GM23338 (cell line): ENCODE measurements around the gene LDLRAD2. TPM values are rescaled to one million over a fixed set of nuclear protein-coding genes. Genes with fewer than 3 reads are reported as not detected.

Experiments
- ATAC-seq: fragments of 200-7000 bp; cut with Tn5 transposase; 3 replicates; pipeline ENCODE4 v1.9.1; 2020
- DNase-seq: peaks from one replicate; pipeline ENCODE4 v3.0.0-alpha.2; 2015; ENCODE audit warnings: low spot score
- H2AFZ ChIP-seq: fragments of 200-600 bp; sonication (generic); 2 replicates; pipeline ENCODE4 v1.8.0; 2016; ENCODE audit warnings: antibody characterized with exemption, mild to moderate bottlenecking, moderate library complexity
- H3F3A ChIP-seq: fragments of 200-600 bp; sonication (generic); replicated peaks from 2 replicates; pipeline ENCODE4 v1.8.0; 2017; ENCODE audit warnings: antibody characterized with exemption, mixed run types, low read depth
- H3K27ac ChIP-seq: fragments of 200-600 bp; sonication (generic); 2 replicates; pipeline ENCODE4 v1.6.1; 2016; ENCODE audit warnings: low read depth
- H3K27me3 ChIP-seq: fragments of 200-600 bp; sonication (generic); 2 replicates; pipeline ENCODE4 v1.8.0; 2016; ENCODE audit warnings: mild to moderate bottlenecking, mixed run types, moderate library complexity; ENCODE audit not compliant: insufficient read depth
- H3K36me3 ChIP-seq: fragments of 200-600 bp; sonication (generic); 2 replicates; pipeline ENCODE4 v1.8.0; 2016; ENCODE audit warnings: mild to moderate bottlenecking; ENCODE audit not compliant: insufficient read depth
- H3K4me1 ChIP-seq: fragments of 200-600 bp; sonication (generic); 2 replicates; pipeline ENCODE4 v1.8.0; 2016; ENCODE audit warnings: mild to moderate bottlenecking, moderate library complexity; ENCODE audit not compliant: insufficient read depth
- H3K4me2 ChIP-seq: fragments of 200-600 bp; sonication (generic); 2 replicates; pipeline ENCODE4 v1.7.1; 2017; ENCODE audit warnings: mixed run types
- H3K4me3 ChIP-seq: fragments of 200-600 bp; sonication (generic); 2 replicates; pipeline ENCODE4 v1.6.1; 2016; ENCODE audit warnings: mixed run types
- H3K79me2 ChIP-seq: fragments of 200-600 bp; sonication (generic); replicated peaks from 2 replicates; pipeline ENCODE4 v1.8.0; 2017; ENCODE audit warnings: mild to moderate bottlenecking; ENCODE audit not compliant: insufficient read depth
- H3K9me2 ChIP-seq: fragments of 200-600 bp; sonication (generic); 2 replicates; pipeline ENCODE4 v1.8.0; 2017; ENCODE audit not compliant: insufficient read depth
- H4K20me1 ChIP-seq: fragments of 200-600 bp; sonication (generic); replicated peaks from 2 replicates; pipeline ENCODE4 v1.8.0; 2017; ENCODE audit warnings: mild to moderate bottlenecking; ENCODE audit not compliant: insufficient read depth
- H3K27ac Mint-ChIP-seq: 2 replicates; pipeline ENCODE4 v1.8.0; 2020; ENCODE audit warnings: inconsistent platforms, mild to moderate bottlenecking, moderate library complexity, mixed read lengths
- H3K27me3 Mint-ChIP-seq: 3 replicates; pipeline ENCODE4 v1.8.0; 2022; ENCODE audit warnings: low read depth, mild to moderate bottlenecking, moderate library complexity, mixed read lengths, inconsistent platforms; ENCODE audit not compliant: insufficient read depth, poor library complexity
- H3K36me3 Mint-ChIP-seq: 3 replicates; pipeline ENCODE4 v1.8.0; 2021; ENCODE audit warnings: low read depth, mild to moderate bottlenecking, inconsistent platforms, moderate library complexity, mixed read lengths
- H3K4me1 Mint-ChIP-seq: 3 replicates; pipeline ENCODE4 v1.8.0; 2020; ENCODE audit warnings: mild to moderate bottlenecking, inconsistent platforms, mixed read lengths
- H3K4me3 Mint-ChIP-seq: 3 replicates; pipeline ENCODE4 v1.8.0; 2021; ENCODE audit warnings: moderate library complexity, mild to moderate bottlenecking, inconsistent platforms, mixed read lengths
- H3K9me3 Mint-ChIP-seq: 3 replicates; pipeline ENCODE4 v1.8.0; 2020; ENCODE audit warnings: moderate library complexity, mild to moderate bottlenecking, inconsistent platforms, mixed read lengths
- CREB1 ChIP-seq: fragments of 250-450 bp; sonication (Bioruptor Pico); IDR thresholded peaks from 2 replicates; pipeline ENCODE4 v1.5.0; 2020; ENCODE audit warnings: low read depth, mild to moderate bottlenecking, moderate library complexity
- CTCF ChIP-seq, 2 experiments: fragments of 200-600 bp in 1 of 2; sonication (generic) in 1 of 2; conservative IDR thresholded peaks; 2 replicates each; pipeline versions ENCODE4 v1.5.1 to v1.6.1; 2016 to 2017; ENCODE audit warnings: antibody characterized with exemption in 2 of 2, low read depth in 2 of 2, mild to moderate bottlenecking in 2 of 2, moderate library complexity in 1 of 2
- ETS1 ChIP-seq: IDR thresholded peaks from 2 replicates; pipeline ENCODE4 v1.6.1; 2016; ENCODE audit warnings: antibody characterized with exemption
- EZH2 ChIP-seq: fragments of 200-600 bp; sonication (generic); IDR thresholded peaks from one replicate; pipeline ENCODE4 v1.8.0; 2017; ENCODE audit warnings: antibody characterized with exemption, mild to moderate bottlenecking, low read depth; ENCODE audit not compliant: unreplicated experiment
- EZH2phosphoT487 ChIP-seq: fragments of 200-600 bp; sonication (generic); IDR thresholded peaks from one replicate; pipeline ENCODE4 v1.8.1; 2018; ENCODE audit warnings: antibody characterized with exemption; ENCODE audit not compliant: unreplicated experiment
- JUNB ChIP-seq: IDR thresholded peaks from one replicate; pipeline ENCODE4 v1.6.1; 2016; ENCODE audit warnings: antibody characterized with exemption; ENCODE audit not compliant: unreplicated experiment
- NANOG ChIP-seq: IDR thresholded peaks from 2 replicates; pipeline ENCODE4 v1.6.1; 2016; ENCODE audit warnings: antibody characterized with exemption, borderline replicate concordance
- POLR2AphosphoS5 ChIP-seq: IDR thresholded peaks from 2 replicates; pipeline ENCODE4 v1.6.1; 2016; ENCODE audit warnings: antibody characterized with exemption, low read depth
- REST ChIP-seq: IDR thresholded peaks from one replicate; pipeline ENCODE4 v1.6.1; 2018; ENCODE audit warnings: antibody characterized with exemption; ENCODE audit not compliant: unreplicated experiment
- STAT1 ChIP-seq: IDR thresholded peaks from one replicate; pipeline ENCODE4 v1.6.1; 2016; ENCODE audit warnings: antibody characterized with exemption; ENCODE audit not compliant: unreplicated experiment
- ZNF114 ChIP-seq: fragments of 250-450 bp; sonication (Bioruptor Pico); IDR thresholded peaks from 2 replicates; pipeline ENCODE4 v1.5.0; 2020; ENCODE audit warnings: mild to moderate bottlenecking, moderate library complexity
- ZNF331 ChIP-seq: fragments of 250-450 bp; sonication (Bioruptor Pico); IDR thresholded peaks from 2 replicates; pipeline ENCODE4 v1.5.0; 2020; ENCODE audit warnings: low read depth, mild to moderate bottlenecking, moderate library complexity
- ZNF462 ChIP-seq: fragments of 250-450 bp; sonication (Bioruptor Pico); IDR thresholded peaks from 2 replicates; pipeline ENCODE4 v1.5.0; 2020; ENCODE audit warnings: mild to moderate bottlenecking, moderate library complexity
- polyA plus RNA-seq: library from polyadenylated mRNA; unstranded; fragments of >200 nt; fragmentation: Nextera tagmentation; extraction: Ambion mirVana; gene quantifications from 2 replicates; pipeline ENCODE4 v1.2.1, GENCODE V29; 2016
- total RNA-seq: library from RNA; depleted of rRNA; stranded (reverse); fragments of >200 nt; shearing (Covaris generic); gene quantifications from 2 replicates; pipeline ENCODE4 v1.2.3, GENCODE V29; 2014

LDLRAD2 gene
- total and polyA plus RNA-seq, 2 experiments from 2014 or later = 1.6 to 5.8 TPM

GRCh38 chr1:21779613-21780521 is 32.2 kb upstream of the LDLRAD2 start:
- Histone ChIP-seq H3K27me3 (no peaks in the 10 kb centered on the region), H3K79me2 (peaks cover 77% of the 10 kb centered on the region), H4K20me1 (peaks cover 51% of the 10 kb centered on the region), H2AFZ (no peak overlapping the region), H3K9me2 (no peaks in the 10 kb centered on the region), H3K4me3 (no peak overlapping the region), H3K27ac (no peak overlapping the region), H3K4me1 (peaks cover under 1% of the 10 kb centered on the region), H3F3A (peaks cover 5% of the 10 kb centered on the region; the same call in 1 of the 2 replicates), H3K4me2 (peak overlapping the region; percentile 41; the same call in 1 of the 2 replicates), H3K36me3 (no peaks in the 10 kb centered on the region)
- no peak overlapping the region; the same call in 1 of the 2 replicates for H3K27ac Mint-ChIP-seq
- peaks cover 21% of the 10 kb centered on the region for H3K4me1 Mint-ChIP-seq
- ATAC-seq (no peak), DNase-seq (no peak)
- peak overlapping the region; percentile 62; the same call in 2 of the 3 replicates for H3K4me3 Mint-ChIP-seq
- peaks cover 8% of the 10 kb centered on the region; the same call in 2 of the 3 replicates for H3K9me3 Mint-ChIP-seq
- H3K27me3 Mint-ChIP-seq = peaks cover 13% of the 10 kb centered on the region
- no peak for TF ChIP-seq JUNB
- no peak for TF ChIP-seq ZNF462 (CRISPR knock-in tag)
- TF ChIP-seq REST = no peak
- TF ChIP-seq EZH2phosphoT487 = no peak
- TF ChIP-seq STAT1 = no peak
- TF ChIP-seq NANOG = no peak
- TF ChIP-seq ZNF331 (CRISPR knock-in tag) = no peak
- no peak for TF ChIP-seq ZNF114
- no peak for TF ChIP-seq CTCF (conservative IDR thresholded peaks at IDR 0.05; ENCODE audit: low read depth in 2 of 2)
- TF ChIP-seq POLR2AphosphoS5 = no peak
- no peak for TF ChIP-seq CREB1 (CRISPR knock-in tag)
- no peak for TF ChIP-seq ETS1
- no peak for TF ChIP-seq EZH2
- H3K36me3 Mint-ChIP-seq = peaks cover 10% of the 10 kb centered on the region; the same call in 2 of the 3 replicates
